GM18502 (cell line): Measurements from ENCODE around the gene ZP3.
A peak's percentile ranks its signal among the peaks of the same experiment; 100 is the strongest.
"Not testable (repeated sequence)": the region's sequence is repeated elsewhere in the genome, so short reads cannot be mapped to it uniquely, and the experiment has no call there.

Source experiments
- ATAC-seq: cut with Tn5 transposase; IDR thresholded peaks from one replicate; pipeline ENCODE4 v1.9.1; 2021; ENCODE audit warnings: mild to moderate bottlenecking; ENCODE audit not compliant: unreplicated experiment, poor library complexity

ZP3 gene

DNA sequence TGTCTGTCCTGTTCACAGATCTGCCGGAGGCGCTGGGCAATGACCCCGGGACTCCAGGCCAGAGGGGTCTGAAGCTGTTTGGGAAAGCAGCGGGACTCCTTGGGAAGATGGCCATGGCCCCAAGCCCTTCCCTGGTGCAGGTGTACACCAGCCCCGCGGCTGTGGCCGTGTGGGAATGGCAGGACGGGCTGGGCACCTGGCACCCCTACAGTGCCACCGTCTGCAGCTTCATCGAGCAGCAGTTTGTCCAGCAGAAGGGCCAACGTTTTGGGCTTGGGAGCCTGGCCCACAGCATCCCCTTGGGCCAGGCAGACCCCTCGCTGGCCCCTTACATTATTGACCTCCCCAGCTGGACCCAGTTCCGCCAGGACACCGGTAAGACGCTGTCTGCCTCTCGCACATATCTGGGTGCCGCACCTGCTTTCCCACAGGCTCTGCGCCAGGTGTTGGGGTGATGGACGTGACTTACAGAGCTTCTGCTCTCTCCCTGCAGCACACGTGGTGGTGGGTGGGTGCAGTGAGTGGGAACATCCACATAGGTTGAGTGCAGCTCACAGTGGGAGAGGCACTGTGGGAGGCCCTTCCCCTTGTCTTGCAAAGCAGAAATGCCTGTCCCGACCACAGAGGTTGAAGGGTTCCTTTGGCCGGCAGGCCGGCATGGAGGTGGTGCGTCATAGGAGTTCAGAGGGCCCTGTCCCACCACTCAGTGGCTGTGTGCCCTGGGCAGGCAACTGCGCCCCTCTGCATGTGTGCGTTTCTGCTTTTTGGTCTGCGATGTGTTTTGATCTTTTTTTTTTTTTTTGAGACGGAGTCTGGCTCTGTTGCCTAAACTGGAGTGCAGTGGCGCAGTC lies 55.9 kb downstream of the ZP3 start:
- ATAC-seq, result not testable (repeated sequence)

DNA sequence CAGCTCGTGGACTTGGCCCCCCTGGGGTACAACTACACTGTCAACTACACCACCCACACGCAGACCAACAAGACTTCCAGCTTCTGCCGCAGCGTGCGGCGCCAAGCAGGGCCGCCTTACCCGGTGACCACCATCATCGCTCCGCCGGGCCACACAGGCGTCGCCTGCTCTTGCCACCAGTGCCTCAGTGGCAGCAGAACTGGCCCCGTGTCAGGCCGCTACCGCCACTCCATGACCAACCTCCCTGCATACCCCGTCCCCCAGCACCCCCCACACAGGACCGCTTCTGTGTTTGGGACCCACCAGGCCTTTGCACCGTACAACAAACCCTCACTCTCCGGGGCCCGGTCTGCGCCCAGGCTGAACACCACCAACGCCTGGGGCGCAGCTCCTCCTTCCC lies 57.9 kb downstream of the ZP3 start:
- not testable (repeated sequence) for ATAC-seq

DNA sequence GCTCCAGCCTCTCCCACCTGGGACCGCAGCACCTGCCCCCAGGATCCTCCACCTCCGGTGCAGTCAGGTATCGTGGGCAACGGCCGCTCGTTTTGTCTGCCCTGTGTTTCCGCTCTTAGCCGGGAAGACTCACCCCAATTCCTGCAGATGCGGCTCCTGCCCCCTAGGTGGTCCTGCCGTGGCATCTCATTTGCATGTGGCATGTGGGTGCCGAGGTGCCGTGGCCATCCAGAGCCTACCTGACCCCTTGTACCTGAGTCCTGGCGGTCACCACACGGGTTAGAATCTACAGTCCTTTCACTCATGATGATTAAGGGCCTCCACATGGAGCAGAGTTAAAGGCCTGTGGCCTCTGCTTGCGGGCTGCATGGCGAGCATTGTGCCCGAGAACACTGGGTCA lies 58.3 kb downstream of the ZP3 start:
- ATAC-seq, result not testable (repeated sequence)

DNA sequence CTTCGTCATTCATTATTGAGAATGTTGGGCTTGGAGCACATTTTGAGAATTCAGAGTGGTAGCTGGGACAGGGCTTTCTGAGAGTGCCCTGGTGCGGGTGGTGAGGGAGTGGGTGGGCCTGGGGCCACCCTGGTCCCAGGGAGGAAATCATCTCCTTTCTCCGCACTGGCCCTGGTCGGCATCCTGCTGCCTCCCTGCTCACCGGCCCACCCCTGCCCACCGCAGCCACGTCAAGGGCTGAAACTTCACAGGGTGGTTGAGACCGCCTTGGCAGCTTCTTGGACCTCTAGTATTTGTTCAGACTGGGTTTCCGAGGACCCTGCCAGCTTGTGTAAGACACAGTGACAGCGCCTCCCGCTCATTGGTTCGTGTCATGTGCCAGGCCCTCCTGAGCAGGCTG lies 59.7 kb downstream of the ZP3 start:
- not testable (repeated sequence) for ATAC-seq

DNA sequence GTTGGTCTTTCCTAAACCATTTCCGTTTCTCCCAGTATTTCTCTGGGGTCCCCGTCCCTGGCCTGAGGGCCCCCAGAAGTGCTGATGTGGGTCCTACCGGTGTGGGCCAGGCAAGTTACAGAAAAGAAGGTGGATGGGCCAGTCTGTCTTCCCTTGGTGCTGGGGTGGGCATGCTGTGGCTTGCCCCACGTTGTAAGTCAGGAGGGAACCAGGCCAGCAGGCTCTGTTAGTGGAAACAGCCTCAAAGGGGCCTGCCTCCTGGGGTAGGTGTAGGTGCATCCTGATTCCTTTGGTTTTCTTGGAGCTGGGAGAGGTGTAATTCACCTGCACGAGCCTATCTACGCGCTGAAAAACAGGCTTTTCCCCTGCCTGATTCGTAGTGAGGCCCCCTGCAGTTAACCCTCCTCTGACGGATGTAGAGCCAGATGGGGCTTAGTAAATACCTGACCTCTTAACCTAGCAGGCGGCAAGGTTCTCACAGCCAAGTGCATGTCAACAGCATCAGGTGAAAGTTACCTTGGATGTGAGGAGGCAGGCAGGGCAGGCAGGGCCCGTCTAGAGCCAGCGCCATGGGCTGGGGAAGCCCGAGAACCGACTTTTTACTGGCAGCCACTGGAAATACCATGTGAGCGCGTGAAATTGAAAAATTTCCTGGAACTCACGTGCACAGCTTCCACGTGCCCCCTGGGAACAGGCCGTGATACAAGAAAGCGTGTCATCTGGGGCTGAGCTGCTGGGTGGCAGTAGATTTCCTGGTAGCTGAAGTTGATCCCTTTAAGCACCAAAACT lies 61.3 kb downstream of the ZP3 start:
- ATAC-seq, result peak; percentile 31

DNA sequence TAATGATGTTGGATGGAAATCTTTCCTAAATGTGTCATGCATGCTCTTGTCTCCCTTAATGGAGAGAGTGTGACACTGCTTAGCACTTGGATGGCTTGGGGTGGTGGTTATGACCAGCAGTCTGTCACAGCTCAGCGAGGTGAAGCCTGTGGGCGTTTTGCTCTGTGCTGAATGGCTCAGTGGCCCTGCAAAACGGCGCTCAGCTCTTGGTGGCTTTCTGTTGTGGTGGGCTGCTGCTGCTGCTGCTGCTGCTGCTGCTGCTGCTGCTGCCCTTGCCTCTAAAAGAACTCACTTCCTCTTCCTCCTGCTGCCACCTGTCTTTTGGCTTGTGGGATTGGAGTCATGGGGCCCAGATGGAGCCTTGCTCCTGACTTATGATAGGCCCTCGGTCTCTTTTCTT lies 61.9 kb downstream of the ZP3 start:
- ATAC-seq, result peak; percentile 99

DNA sequence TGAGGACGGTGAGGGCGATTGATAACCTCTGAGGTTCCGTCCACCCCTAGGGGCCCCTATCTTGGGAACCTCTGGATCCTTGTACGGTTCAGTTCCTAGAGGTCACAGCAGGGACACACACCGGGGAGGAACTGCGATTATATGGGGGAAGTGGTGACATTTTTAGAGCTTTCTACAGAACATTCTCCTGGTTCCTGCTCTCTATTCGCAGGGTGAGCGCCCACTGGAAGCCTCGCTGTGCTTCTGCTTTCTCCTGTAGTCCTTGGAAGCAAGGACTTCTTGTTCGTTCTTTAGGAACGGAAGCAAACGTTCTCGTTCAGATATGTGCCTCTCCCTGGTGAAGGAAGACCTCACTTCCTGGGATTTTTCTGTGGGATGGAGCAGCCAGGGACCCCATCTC lies 63.2 kb downstream of the ZP3 start:
- not testable (repeated sequence) for ATAC-seq
